ENCODE measurements around the gene GUF1. TPM values are rescaled to one million over a fixed set of nuclear protein-coding genes. Genes with fewer than 3 reads are reported as not detected.
A peak's percentile ranks its signal among the peaks of the same experiment; 100 is the strongest.

The GUF1 gene
- total RNA-seq, 4 donors from 2014 or later = 11.4 to 15.7 (median 14.5) TPM

DNA sequence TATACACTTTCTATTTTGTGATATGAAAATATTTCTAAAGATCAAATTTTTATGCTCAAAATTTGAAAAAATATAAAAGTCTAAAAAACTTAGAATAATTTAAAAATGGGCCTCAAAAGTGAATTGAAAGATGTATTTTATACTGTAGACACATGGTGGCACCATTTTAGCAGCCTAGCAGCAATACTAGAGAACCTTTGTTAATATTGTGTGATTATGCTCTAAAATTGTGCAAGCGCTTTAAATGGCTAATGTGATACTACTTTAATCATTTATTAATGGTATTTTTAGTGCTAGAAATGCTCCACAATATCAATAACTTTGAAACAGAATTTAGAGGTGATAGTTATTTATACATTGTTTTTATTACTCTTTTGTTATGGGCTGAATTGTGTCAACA is 3.7 kb upstream of the GUF1 start:
- Histone ChIP-seq H3K9me3 (no peaks in the 10 kb centered on the region), H3K36me3 (no peaks in the 10 kb centered on the region), H3K27me3 (no peaks in the 10 kb centered on the region), H3K4me3 (no peak overlapping the region), H3K27ac (replicated peaks in 1 of 4) (no peak overlapping the region), H3K4me1 (peaks cover 8 to 15% (median 12%) of the 10 kb centered on the region in 4 donors)
- no peak for TF ChIP-seq POLR2AphosphoS5 (IDR thresholded peaks at IDR 0.05)
- TF ChIP-seq POLR2A (IDR thresholded peaks at IDR 0.05; ENCODE audit: low read depth) = no peak
- TF ChIP-seq, protein P1, sequence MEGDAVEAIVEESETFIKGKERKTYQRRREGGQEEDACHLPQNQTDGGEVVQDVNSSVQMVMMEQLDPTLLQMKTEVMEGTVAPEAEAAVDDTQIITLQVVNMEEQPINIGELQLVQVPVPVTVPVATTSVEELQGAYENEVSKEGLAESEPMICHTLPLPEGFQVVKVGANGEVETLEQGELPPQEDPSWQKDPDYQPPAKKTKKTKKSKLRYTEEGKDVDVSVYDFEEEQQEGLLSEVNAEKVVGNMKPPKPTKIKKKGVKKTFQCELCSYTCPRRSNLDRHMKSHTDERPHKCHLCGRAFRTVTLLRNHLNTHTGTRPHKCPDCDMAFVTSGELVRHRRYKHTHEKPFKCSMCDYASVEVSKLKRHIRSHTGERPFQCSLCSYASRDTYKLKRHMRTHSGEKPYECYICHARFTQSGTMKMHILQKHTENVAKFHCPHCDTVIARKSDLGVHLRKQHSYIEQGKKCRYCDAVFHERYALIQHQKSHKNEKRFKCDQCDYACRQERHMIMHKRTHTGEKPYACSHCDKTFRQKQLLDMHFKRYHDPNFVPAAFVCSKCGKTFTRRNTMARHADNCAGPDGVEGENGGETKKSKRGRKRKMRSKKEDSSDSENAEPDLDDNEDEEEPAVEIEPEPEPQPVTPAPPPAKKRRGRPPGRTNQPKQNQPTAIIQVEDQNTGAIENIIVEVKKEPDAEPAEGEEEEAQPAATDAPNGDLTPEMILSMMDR (IDR thresholded peaks at IDR 0.05) = no peak
- TF ChIP-seq EP300 (IDR thresholded peaks at IDR 0.05) = no peak
- intact Hi-C loops (cut with DNase I) = no loop called here
- DNase-seq (ENCODE audit: extremely low spot score) = no peak
- WGBS = 79% methylated on average over 1 of the region's 1 CpG

DNA sequence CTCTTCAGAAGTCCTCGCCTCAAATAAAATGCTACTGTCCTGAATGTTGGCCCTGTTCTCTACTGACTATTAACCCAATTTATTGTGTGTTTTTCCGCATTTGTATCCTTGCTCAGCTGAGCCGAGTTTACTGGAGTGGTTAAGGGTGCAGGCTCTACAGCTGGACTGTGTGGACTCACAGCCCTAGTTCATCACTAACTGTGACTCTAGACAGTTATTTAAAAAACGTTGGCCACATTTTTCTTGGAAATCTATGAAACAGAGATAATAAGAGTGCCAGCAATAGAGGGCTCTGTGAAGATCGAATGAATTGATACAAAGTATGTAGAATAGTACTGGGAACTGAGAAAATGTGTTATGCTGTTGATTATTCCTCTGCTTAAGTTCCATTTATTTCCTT is 2.9 kb upstream of the GUF1 start:
- intact Hi-C loops (cut with DNase I) = loop anchor here (5.0 kb wide), 1 partner anchor 228 kb away; the partner anchor contains the start of gene KCTD8

DNA sequence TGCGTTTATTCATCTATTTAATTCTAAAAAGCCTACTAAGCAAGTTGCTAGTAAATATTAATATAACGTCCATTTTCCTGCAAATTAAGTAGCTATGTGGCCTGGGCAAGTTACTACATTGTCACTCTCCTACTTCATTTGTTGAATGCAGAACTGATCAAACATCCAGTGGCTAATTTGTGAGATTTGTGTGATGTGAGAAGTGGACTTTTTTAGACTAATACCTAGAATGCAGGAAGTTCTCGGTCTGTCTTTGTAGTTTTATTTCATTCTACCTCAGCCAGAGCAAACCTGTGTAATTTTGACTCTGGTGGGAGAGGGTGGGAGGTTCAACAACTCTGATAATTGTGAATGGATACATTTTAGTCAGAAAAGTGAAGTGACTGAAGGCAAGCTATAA is 840 bp downstream of the GUF1 start:
- DNase-seq (ENCODE audit: extremely low spot score) = no peak
- WGBS = 5% methylated on average over 3 of the region's 3 CpGs
- peaks cover 20 to 29% (median 26%) of the 10 kb centered on the region in 4 donors for H3K4me1 ChIP-seq
- H3K27me3 ChIP-seq = no peaks in the 10 kb centered on the region
- H3K4me3 ChIP-seq = peak overlapping the region; percentile 73 to 88 (median 80)
- H3K9me3 ChIP-seq = no peaks in the 10 kb centered on the region
- H3K27ac ChIP-seq (replicated peaks in 1 of 4) = peak overlapping the region; percentile 86 to 92 (median 88)
- peaks cover 5 to 25% (median 14%) of the 10 kb centered on the region in 4 donors for H3K36me3 ChIP-seq
- TF ChIP-seq POLR2AphosphoS5 (IDR thresholded peaks at IDR 0.05) (no peak), EP300 (IDR thresholded peaks at IDR 0.05) (no peak), POLR2A (IDR thresholded peaks at IDR 0.05; ENCODE audit: low read depth) (no peak)
- intact Hi-C loops (cut with DNase I) = loop anchor here (5.0 kb wide), 1 partner anchor 232 kb away; the partner anchor contains the start of gene KCTD8

More for the DNA sequence above, 2.9 kb upstream of the GUF1 start:
- Histone ChIP-seq H3K4me3 (no peak overlapping the region), H3K27ac (replicated peaks in 1 of 4) (no peak overlapping the region), H3K36me3 (no peaks in the 10 kb centered on the region), H3K4me1 (peaks cover 17 to 22% (median 20%) of the 10 kb centered on the region in 4 donors), H3K27me3 (no peaks in the 10 kb centered on the region), H3K9me3 (no peaks in the 10 kb centered on the region)
- DNase-seq (ENCODE audit: extremely low spot score) = no peak
- TF ChIP-seq EP300 (IDR thresholded peaks at IDR 0.05) (no peak), POLR2AphosphoS5 (IDR thresholded peaks at IDR 0.05) (no peak), POLR2A (IDR thresholded peaks at IDR 0.05; ENCODE audit: low read depth) (no peak)
- TF ChIP-seq, protein P1 (IDR thresholded peaks at IDR 0.05) = no peak
- WGBS = 75% methylated on average over 5 of the region's 5 CpGs

DNA sequence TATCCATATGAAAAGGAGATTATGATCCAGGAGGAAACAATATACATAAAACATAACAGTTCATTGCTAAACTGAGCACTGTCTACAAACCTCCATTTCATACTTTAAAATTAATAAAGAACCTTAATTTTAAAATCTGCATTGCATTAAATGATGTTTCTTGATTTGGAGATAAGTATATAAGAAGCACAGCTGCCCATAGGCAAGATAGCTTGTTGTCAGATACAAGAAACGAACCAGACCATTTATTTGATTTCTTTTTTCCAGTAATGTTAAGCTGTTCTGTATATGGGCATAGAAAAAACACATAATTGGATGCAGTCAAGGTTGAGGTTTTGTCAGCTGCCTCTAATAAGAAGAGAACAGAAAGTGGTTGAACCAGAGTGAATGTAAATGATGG is 6.4 kb downstream of the GUF1 start:
- H3K4me1 ChIP-seq = peaks cover 9 to 14% (median 13%) of the 10 kb centered on the region in 4 donors
- H3K36me3 ChIP-seq = peaks cover 23 to 74% (median 44%) of the 10 kb centered on the region in 4 donors
- 91% methylated on average over 1 of the region's 1 CpG for WGBS
- TF ChIP-seq EP300 (IDR thresholded peaks at IDR 0.05) = no peak
- TF ChIP-seq POLR2AphosphoS5 (IDR thresholded peaks at IDR 0.05) = no peak
- H3K27ac ChIP-seq (replicated peaks in 1 of 4) = no peak overlapping the region
- H3K4me3 ChIP-seq = no peak overlapping the region
- intact Hi-C loops (cut with DNase I) = no loop called here
- H3K9me3 ChIP-seq = no peaks in the 10 kb centered on the region
- H3K27me3 ChIP-seq = no peaks in the 10 kb centered on the region
- no peak for DNase-seq (ENCODE audit: extremely low spot score)

DNA sequence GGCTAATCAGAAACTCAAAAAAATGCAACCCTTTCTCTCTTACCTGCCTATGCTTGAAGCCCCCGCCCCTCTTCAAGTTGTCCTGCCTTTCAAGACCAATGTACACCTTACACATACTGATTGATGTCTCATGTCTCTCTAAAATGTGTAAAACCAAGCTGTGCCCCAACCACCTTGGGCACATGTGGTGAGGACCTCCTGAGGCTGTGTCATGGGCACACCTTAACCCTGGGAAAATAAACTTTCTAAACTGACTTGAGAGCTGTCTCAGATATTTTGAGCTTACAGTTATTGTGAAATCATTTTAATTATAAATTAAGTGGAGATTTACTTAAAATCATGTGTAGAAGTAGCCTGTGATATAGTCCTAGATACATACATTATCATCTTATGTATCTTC is 22.2 kb downstream of the GUF1 start:
- Histone ChIP-seq H3K4me3 (no peak overlapping the region), H3K9me3 (no peaks in the 10 kb centered on the region), H3K36me3 (peaks cover 24 to 93% (median 50%) of the 10 kb centered on the region in 4 donors), H3K27ac (replicated peaks in 1 of 4) (no peak overlapping the region), H3K4me1 (no peaks in the 10 kb centered on the region), H3K27me3 (no peaks in the 10 kb centered on the region)
- intact Hi-C loops (cut with DNase I) = no loop called here
- no peak for DNase-seq (ENCODE audit: extremely low spot score)
- 100% methylated on average over 1 of the region's 1 CpG for WGBS
- TF ChIP-seq POLR2A (IDR thresholded peaks at IDR 0.05; ENCODE audit: low read depth) (no peak), POLR2AphosphoS5 (IDR thresholded peaks at IDR 0.05) (no peak), EP300 (IDR thresholded peaks at IDR 0.05) (no peak)
- TF ChIP-seq, protein P1 (IDR thresholded peaks at IDR 0.05) = no peak

DNA sequence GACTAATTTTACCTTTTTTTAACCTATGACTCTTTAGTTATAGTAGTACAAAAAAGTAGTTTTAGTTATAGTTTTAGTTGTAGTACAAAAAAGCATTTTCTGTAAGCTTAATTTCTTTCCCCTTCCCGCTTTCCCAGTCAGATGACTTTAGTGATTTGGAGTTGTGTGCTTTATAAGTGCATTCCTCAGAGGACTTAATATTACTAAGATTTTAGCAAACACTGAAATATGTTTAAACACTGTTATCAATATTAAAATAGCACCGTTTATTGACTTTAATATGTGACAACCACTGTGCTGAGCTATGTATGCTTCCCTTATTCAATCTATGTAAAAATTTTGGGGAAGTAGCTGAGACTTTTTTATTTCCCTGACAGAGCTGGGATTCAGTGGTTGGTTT is 22.8 kb downstream of the GUF1 start:
- Histone ChIP-seq H3K4me3 (no peak overlapping the region), H3K36me3 (peaks cover 24 to 91% (median 49%) of the 10 kb centered on the region in 4 donors), H3K27me3 (no peaks in the 10 kb centered on the region), H3K9me3 (no peaks in the 10 kb centered on the region), H3K4me1 (no peaks in the 10 kb centered on the region), H3K27ac (replicated peaks in 1 of 4) (no peak overlapping the region)
- DNase-seq (ENCODE audit: extremely low spot score) = no peak
- WGBS = 92% methylated on average over 2 of the region's 2 CpGs
- intact Hi-C loops (cut with DNase I) = no loop called here
- TF ChIP-seq POLR2AphosphoS5 (IDR thresholded peaks at IDR 0.05) (no peak), POLR2A (IDR thresholded peaks at IDR 0.05; ENCODE audit: low read depth) (no peak), EP300 (IDR thresholded peaks at IDR 0.05) (no peak)
- TF ChIP-seq, protein P1 (IDR thresholded peaks at IDR 0.05) = no peak

All from esophagus muscularis mucosa (tissue), 4 donors.